IPS-20b (cell line): ENCODE measurements around the gene SAMD11.
A peak's percentile ranks its signal among the peaks of the same experiment; 100 is the strongest.
"Not testable (repeated sequence)": the region's sequence is repeated elsewhere in the genome, so short reads cannot be mapped to it uniquely, and the experiment has no call there.

Experiments used
- H3K27ac ChIP-seq: one replicate; pipeline ENCODE4 v1.5.1; 2013; ENCODE audit warnings: low read length
- H3K27me3 ChIP-seq: 2 replicates; pipeline ENCODE4 v1.6.1; 2013; ENCODE audit warnings: mild to moderate bottlenecking, low read length, inconsistent platforms; ENCODE audit not compliant: insufficient read depth
- H3K36me3 ChIP-seq: 2 replicates; pipeline ENCODE4 v1.6.1; 2013; ENCODE audit warnings: low read depth, mild to moderate bottlenecking, inconsistent platforms, low read length, moderate library complexity; ENCODE audit not compliant: insufficient read depth
- H3K4me1 ChIP-seq: 2 replicates; pipeline ENCODE4 v1.6.1; 2013; ENCODE audit warnings: mild to moderate bottlenecking, control low read depth, inconsistent platforms, low read length, moderate library complexity; ENCODE audit not compliant: insufficient read depth
- H3K4me3 ChIP-seq: 2 replicates; pipeline ENCODE4 v1.5.1; 2013; ENCODE audit warnings: mild to moderate bottlenecking, low read length, inconsistent platforms
- H3K9ac ChIP-seq: 2 replicates; pipeline ENCODE4 v1.6.1; 2013; ENCODE audit warnings: low read depth, mild to moderate bottlenecking, inconsistent platforms, low read length, moderate library complexity
- H3K9me3 ChIP-seq: 2 replicates; pipeline ENCODE4 v1.6.1; 2013; ENCODE audit warnings: mild to moderate bottlenecking, low read depth, low read length, inconsistent platforms; ENCODE audit not compliant: insufficient read depth

Gene SAMD11

GRCh38 chr1:974687-975328 lies 51.1 kb downstream of the SAMD11 start:
- Histone ChIP-seq H3K9me3 (no peaks in the 10 kb centered on the region), H3K27ac (no peak overlapping the region), H3K27me3 (peaks cover 36% of the 10 kb centered on the region)

DNA sequence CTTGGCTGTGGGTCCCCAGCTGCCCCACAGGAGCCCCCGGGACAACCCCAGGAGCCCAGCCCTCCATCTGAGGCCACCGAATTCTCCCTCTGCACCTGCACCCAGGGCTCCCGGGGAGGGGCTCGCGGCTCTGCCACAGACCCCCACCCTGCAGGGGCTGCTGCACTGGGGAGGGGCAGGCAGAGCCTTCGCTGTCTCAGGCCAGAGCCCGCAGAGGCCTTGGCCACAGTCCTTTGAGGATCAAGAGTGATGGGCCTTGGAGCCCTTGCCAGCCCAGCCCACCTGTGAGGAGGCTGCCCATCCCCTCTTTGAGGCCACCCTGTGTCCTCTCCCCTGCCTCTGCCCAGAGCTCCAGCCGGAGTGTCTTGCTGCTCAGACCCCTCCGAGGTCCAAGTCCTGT lies 51.6 kb downstream of the SAMD11 start:
- H3K27ac ChIP-seq = no peak overlapping the region
- peaks cover 31% of the 10 kb centered on the region for H3K27me3 ChIP-seq
- H3K4me3 ChIP-seq = no peak overlapping the region

More at GRCh38 chr1:974687-975328, 51.1 kb downstream of the SAMD11 start:
- no peak overlapping the region for H3K4me3 ChIP-seq
- H3K4me1 ChIP-seq = no peaks in the 10 kb centered on the region
- no peaks in the 10 kb centered on the region for H3K36me3 ChIP-seq
- no peak overlapping the region for H3K9ac ChIP-seq

GRCh38 chr1:975896-976683 lies 52.4 kb downstream of the SAMD11 start:
- Histone ChIP-seq H3K27me3 (peaks cover 28% of the 10 kb centered on the region), H3K4me1 (no peaks in the 10 kb centered on the region), H3K9me3 (no peaks in the 10 kb centered on the region), H3K27ac (no peak overlapping the region), H3K36me3 (no peaks in the 10 kb centered on the region), H3K9ac (no peak overlapping the region), H3K4me3 (peak overlapping the region; percentile 50; the same call in 1 of the 2 replicates)

More for the DNA sequence above, 51.6 kb downstream of the SAMD11 start:
- no peaks in the 10 kb centered on the region for H3K9me3 ChIP-seq
- no peak overlapping the region for H3K9ac ChIP-seq
- no peaks in the 10 kb centered on the region for H3K4me1 ChIP-seq
- no peaks in the 10 kb centered on the region for H3K36me3 ChIP-seq

GRCh38 chr1:976791-977190 lies 53.1 kb downstream of the SAMD11 start:
- H3K9me3 ChIP-seq, H3K4me3 ChIP-seq, H3K9ac ChIP-seq, H3K36me3 ChIP-seq, H3K4me1 ChIP-seq, H3K27ac ChIP-seq: not testable (repeated sequence)
- peaks cover 28% of the 10 kb centered on the region for H3K27me3 ChIP-seq

- Histone ChIP-seq H3K27me3 (peaks cover 33% of the 10 kb centered on the region), H3K36me3 (no peaks in the 10 kb centered on the region), H3K27ac (no peak overlapping the region), H3K9me3 (no peaks in the 10 kb centered on the region), H3K9ac (no peak overlapping the region), H3K4me1 (no peaks in the 10 kb centered on the region), H3K4me3 (no peak overlapping the region)
Measured at GRCh38 chr1:978069-978834, 54.5 kb downstream of the SAMD11 start.

GRCh38 chr1:978835-979743 lies 55.4 kb downstream of the SAMD11 start:
- Histone ChIP-seq H3K4me3 (no peak overlapping the region), H3K27me3 (peaks cover 40% of the 10 kb centered on the region), H3K27ac (no peak overlapping the region), H3K9me3 (no peaks in the 10 kb centered on the region), H3K4me1 (no peaks in the 10 kb centered on the region), H3K9ac (no peak overlapping the region), H3K36me3 (no peaks in the 10 kb centered on the region)

DNA sequence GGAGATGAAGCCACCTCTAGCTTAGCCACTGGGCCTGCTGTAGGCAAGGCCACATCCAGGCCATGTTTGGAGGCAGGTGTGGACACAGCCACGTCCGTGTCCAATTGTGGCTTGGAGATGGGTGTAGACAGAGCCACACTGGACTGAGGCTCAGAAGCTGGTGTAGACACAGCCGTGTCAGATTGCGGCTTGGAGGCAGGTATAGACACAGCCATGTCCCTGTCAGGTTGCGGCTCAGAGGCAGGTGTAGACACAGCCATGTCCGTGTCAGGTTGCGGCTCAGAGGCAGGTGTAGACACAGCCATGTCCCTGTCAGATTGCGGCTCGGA lies 56.0 kb downstream of the SAMD11 start:
- Histone ChIP-seq H3K9ac (no peak overlapping the region), H3K36me3 (no peaks in the 10 kb centered on the region), H3K4me3 (no peak overlapping the region), H3K4me1 (no peaks in the 10 kb centered on the region), H3K27ac (no peak overlapping the region), H3K9me3 (no peaks in the 10 kb centered on the region), H3K27me3 (peaks cover 36% of the 10 kb centered on the region)

- Histone ChIP-seq H3K4me1 (no peaks in the 10 kb centered on the region), H3K27me3 (peaks cover 38% of the 10 kb centered on the region), H3K9me3 (no peaks in the 10 kb centered on the region), H3K9ac (no peak overlapping the region), H3K36me3 (no peaks in the 10 kb centered on the region), H3K4me3 (no peak overlapping the region), H3K27ac (no peak overlapping the region)
Measured at GRCh38 chr1:980137-980571, 56.4 kb downstream of the SAMD11 start.

DNA sequence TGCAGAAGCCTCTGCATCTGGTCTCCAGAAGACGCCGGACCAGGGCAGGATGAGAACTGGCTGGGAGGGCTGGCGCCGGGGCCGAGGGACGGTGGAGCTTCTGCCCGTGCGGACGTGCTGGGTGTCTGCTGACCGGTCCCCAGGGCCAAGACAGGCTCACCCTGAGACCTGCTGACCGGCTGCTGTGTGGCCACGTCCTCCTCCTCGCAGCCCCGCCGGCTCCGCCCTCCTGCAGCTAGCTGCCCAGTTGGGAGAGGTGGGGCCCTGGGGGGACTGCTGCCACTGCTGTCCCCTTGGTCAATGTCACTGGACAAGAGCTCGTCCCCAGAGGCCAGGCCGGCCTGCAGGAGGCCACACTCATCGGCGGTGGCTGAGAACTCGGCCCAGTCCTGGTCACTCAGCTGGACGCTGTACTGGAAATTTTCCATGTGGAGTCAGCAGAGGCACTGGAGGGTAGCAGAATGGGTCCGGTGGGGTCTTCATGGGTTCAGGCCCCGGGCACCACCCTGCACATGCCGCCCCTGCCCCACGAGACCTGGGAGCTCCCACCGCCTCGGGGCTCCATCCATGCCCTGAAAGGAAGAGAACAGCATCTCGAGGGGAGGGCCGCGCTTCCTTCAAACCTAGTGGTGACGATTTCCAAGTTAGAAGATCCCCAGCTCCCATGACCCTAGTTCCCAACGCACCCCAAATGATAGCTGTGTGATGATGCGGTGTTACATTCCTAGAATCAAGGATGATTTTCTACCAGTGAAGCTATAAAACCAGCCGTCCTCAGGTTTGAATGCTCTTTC lies 57.1 kb downstream of the SAMD11 start:
- H3K27me3 ChIP-seq = peaks cover 45% of the 10 kb centered on the region
- H3K36me3 ChIP-seq = no peaks in the 10 kb centered on the region
- H3K27ac ChIP-seq = no peak overlapping the region
- no peak overlapping the region for H3K9ac ChIP-seq
- H3K4me3 ChIP-seq = no peak overlapping the region
- no peaks in the 10 kb centered on the region for H3K9me3 ChIP-seq
- H3K4me1 ChIP-seq = no peaks in the 10 kb centered on the region

DNA sequence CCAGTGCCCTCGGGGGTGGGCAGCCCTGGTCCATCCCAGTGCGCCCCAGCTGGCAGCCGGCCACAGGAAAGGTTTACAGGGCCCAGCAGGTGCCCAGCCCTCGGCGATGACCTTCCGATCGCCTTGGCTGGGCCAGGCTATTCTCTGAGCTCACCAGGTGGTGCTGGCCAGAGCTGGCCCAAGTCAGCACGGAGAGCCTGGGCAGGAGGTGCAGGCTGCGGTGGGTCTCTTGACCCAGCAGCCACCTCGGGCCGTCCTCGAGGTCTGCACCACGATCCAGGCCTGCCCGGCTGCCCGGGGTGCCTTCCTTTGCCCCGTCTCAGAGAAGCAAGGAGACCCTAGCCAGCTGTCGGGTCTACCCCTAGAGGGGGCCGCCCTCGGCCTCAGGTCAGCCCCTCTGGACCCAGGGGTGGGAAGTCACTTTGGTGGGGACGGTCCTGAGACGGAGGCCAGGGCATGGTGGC lies 57.8 kb downstream of the SAMD11 start:
- Histone ChIP-seq H3K4me1 (no peaks in the 10 kb centered on the region), H3K27ac (no peak overlapping the region), H3K9me3 (no peaks in the 10 kb centered on the region), H3K27me3 (peaks cover 50% of the 10 kb centered on the region), H3K4me3 (no peak overlapping the region), H3K9ac (no peak overlapping the region), H3K36me3 (no peaks in the 10 kb centered on the region)
